H9 (cell line): ENCODE data around the gene PARD3. TPM values are rescaled to one million over a fixed set of nuclear protein-coding genes. Genes with fewer than 3 reads are reported as not detected.
A peak's percentile ranks its signal among the peaks of the same experiment; 100 is the strongest.

Experiments
- DNase-seq: peaks from one replicate; pipeline ENCODE4 v3.0.0-alpha.2; 2017
- H2AFZ ChIP-seq: one replicate; pipeline ENCODE4 v1.6.1; 2013; ENCODE audit warnings: mild to moderate bottlenecking, low read length, control low read depth, moderate library complexity
- H2AK5ac ChIP-seq: 2 replicates; pipeline ENCODE4 v1.6.1; 2013; ENCODE audit warnings: low read length, control low read depth, mixed read lengths; ENCODE audit not compliant: insufficient read length
- H2BK120ac ChIP-seq: one replicate; pipeline ENCODE4 v1.6.1; 2013; ENCODE audit warnings: low read depth, mild to moderate bottlenecking, low read length, control low read depth, inconsistent platforms; ENCODE audit not compliant: poor library complexity, severe bottlenecking
- H2BK12ac ChIP-seq: 2 replicates; pipeline ENCODE4 v1.6.1; 2013; ENCODE audit warnings: low read length, control low read depth, mixed read lengths, low read depth; ENCODE audit not compliant: insufficient read length
- H2BK15ac ChIP-seq: 2 replicates; pipeline ENCODE4 v1.6.1; 2013; ENCODE audit warnings: low read depth, low read length, control low read depth
- H2BK20ac ChIP-seq: one replicate; pipeline ENCODE4 v1.6.1; 2013; ENCODE audit warnings: low read depth, mild to moderate bottlenecking, low read length, control low read depth, inconsistent platforms; ENCODE audit not compliant: poor library complexity, severe bottlenecking
- H2BK5ac ChIP-seq: 2 replicates; pipeline ENCODE4 v1.6.1; 2013; ENCODE audit warnings: low read length, control low read depth, mixed read lengths; ENCODE audit not compliant: insufficient read length
- H3K14ac ChIP-seq: 2 replicates; pipeline ENCODE4 v1.6.1; 2013; ENCODE audit warnings: low read length, control low read depth; ENCODE audit not compliant: insufficient read depth
- H3K18ac ChIP-seq: 2 replicates; pipeline ENCODE4 v1.6.1; 2013; ENCODE audit warnings: low read depth, mild to moderate bottlenecking, mixed read lengths, low read length, control low read depth; ENCODE audit not compliant: insufficient read length
- H3K23ac ChIP-seq: 2 replicates; pipeline ENCODE4 v1.6.1; 2013; ENCODE audit warnings: low read length, control low read depth, mixed read lengths, low read depth; ENCODE audit not compliant: insufficient read length
- H3K23me2 ChIP-seq: 2 replicates; pipeline ENCODE4 v1.6.1; 2013; ENCODE audit warnings: low read depth, mild to moderate bottlenecking, mixed read lengths, low read length, control low read depth; ENCODE audit not compliant: insufficient read length, poor library complexity, severe bottlenecking
- H3K27ac ChIP-seq: 2 replicates; pipeline ENCODE4 v1.5.1; 2013; ENCODE audit warnings: low read length, control low read depth, mixed read lengths, low read depth; ENCODE audit not compliant: insufficient read length
- H3K27me3 ChIP-seq: 2 replicates; pipeline ENCODE4 v1.6.1; 2013; ENCODE audit warnings: low read length, control low read depth, inconsistent platforms; ENCODE audit not compliant: insufficient read depth
- H3K4ac ChIP-seq: 2 replicates; pipeline ENCODE4 v1.6.1; 2013; ENCODE audit warnings: low read depth, mild to moderate bottlenecking, control low read depth, inconsistent platforms, low read length, moderate library complexity
- H3K4me1 ChIP-seq: 2 replicates; pipeline ENCODE4 v1.6.1; 2013; ENCODE audit warnings: low read length, control low read depth, inconsistent platforms; ENCODE audit not compliant: insufficient read depth
- H3K4me2 ChIP-seq: 2 replicates; pipeline ENCODE4 v1.6.1; 2013; ENCODE audit warnings: low read length, control low read depth, mixed read lengths; ENCODE audit not compliant: insufficient read length, insufficient read depth
- H3K56ac ChIP-seq: 2 replicates; pipeline ENCODE4 v1.6.1; 2013; ENCODE audit warnings: low read depth, mild to moderate bottlenecking, mixed read lengths, low read length, control low read depth; ENCODE audit not compliant: insufficient read length
- H3K79me1 ChIP-seq: 2 replicates; pipeline ENCODE4 v1.6.1; 2013; ENCODE audit warnings: low read depth, mild to moderate bottlenecking, moderate library complexity, low read length, control low read depth, inconsistent platforms; ENCODE audit not compliant: insufficient read depth, poor library complexity, severe bottlenecking
- H3K79me2 ChIP-seq: 2 replicates; pipeline ENCODE4 v1.6.1; 2013; ENCODE audit warnings: low read length, control low read depth, inconsistent platforms; ENCODE audit not compliant: insufficient read depth
- H3K9ac ChIP-seq: 2 replicates; pipeline ENCODE4 v1.6.1; 2013; ENCODE audit warnings: low read length, control low read depth, mixed read lengths; ENCODE audit not compliant: insufficient read length; ENCODE audit errors: extremely low read depth
- H3K9me3 ChIP-seq: one replicate; pipeline ENCODE4 v1.6.1; 2013; ENCODE audit warnings: low read depth, low read length, inconsistent platforms; ENCODE audit not compliant: control insufficient read depth
- H3T11ph ChIP-seq: one replicate; pipeline ENCODE4 v1.6.1; 2013; ENCODE audit warnings: mild to moderate bottlenecking, low read length, control low read depth, inconsistent platforms
- H4K20me1 ChIP-seq: one replicate; pipeline ENCODE4 v1.6.1; 2013; ENCODE audit not compliant: control insufficient read depth, insufficient read length, insufficient read depth
- H4K5ac ChIP-seq: 2 replicates; pipeline ENCODE4 v1.6.1; 2013; ENCODE audit warnings: low read depth, mild to moderate bottlenecking, mixed read lengths, low read length, control low read depth; ENCODE audit not compliant: insufficient read length
- H4K8ac ChIP-seq: replicated peaks from 2 replicates; pipeline ENCODE4 v1.6.1; 2013; ENCODE audit warnings: low read length, control low read depth, mixed read lengths, low read depth; ENCODE audit not compliant: insufficient read length
- H4K91ac ChIP-seq: 2 replicates; pipeline ENCODE4 v1.6.1; 2013; ENCODE audit warnings: low read depth, mild to moderate bottlenecking, moderate library complexity, mixed read lengths, low read length, control low read depth; ENCODE audit not compliant: insufficient read length
- H3K27ac Mint-ChIP-seq, 3 experiments: 2 replicates in 2 of 3; 3 replicates in 1 of 3; pipeline ENCODE4 v1.8.0; 2020 to 2021; ENCODE audit warnings: mixed read lengths in 3 of 3, mild to moderate bottlenecking in 1 of 3, moderate library complexity in 1 of 3
- H3K27me3 Mint-ChIP-seq: 2 replicates; pipeline ENCODE4 v1.8.0; 2021; ENCODE audit warnings: low read depth, mild to moderate bottlenecking, moderate library complexity, mixed read lengths
- H3K36me3 Mint-ChIP-seq, 3 experiments: 2 replicates in 2 of 3; 3 replicates in 1 of 3; pipeline ENCODE4 v1.8.0; 2020 to 2021; ENCODE audit warnings: low read depth in 3 of 3, mixed read lengths in 3 of 3; ENCODE audit not compliant: insufficient read depth in 1 of 3
- H3K4me1 Mint-ChIP-seq, 2 experiments: 2 replicates each; pipeline ENCODE4 v1.8.0; 2020; ENCODE audit warnings: mixed read lengths in 2 of 2
- H3K4me3 Mint-ChIP-seq, 2 experiments: 2 replicates in 1 of 2; 3 replicates in 1 of 2; pipeline ENCODE4 v1.8.0; 2020 to 2021; ENCODE audit warnings: mild to moderate bottlenecking in 2 of 2, mixed read lengths in 2 of 2, moderate library complexity in 1 of 2
- H3K9me3 Mint-ChIP-seq, 2 experiments: 2 replicates in 1 of 2; 3 replicates in 1 of 2; pipeline ENCODE4 v1.8.0; 2020; ENCODE audit warnings: mild to moderate bottlenecking in 2 of 2, mixed read lengths in 2 of 2, moderate library complexity in 1 of 2
- WGBS: extraction: QIAGEN DNeasy Blood & Tissue Kit; methylation state at CpG from one replicate; pipeline ENCODE4 v1.1.7; 2013; ENCODE audit warnings: missing lambda C conversion rate, low lambda C conversion rate, mixed read lengths; ENCODE audit not compliant: insufficient read length; ENCODE audit errors: extremely low coverage; 5-methylcytosine and 5-hydroxymethylcytosine counted together
- total RNA-seq: library from RNA; stranded (reverse); gene quantifications from 2 replicates; pipeline ENCODE4 v1.2.1, GENCODE V29; 2021
- TF ChIP-seq, protein P1 (sequence below): fragments of 200-600 bp; sonication (generic); conservative IDR thresholded peaks from 3 replicates; pipeline ENCODE4 v1.8.0; 2021; ENCODE audit warnings: antibody characterized with exemption, mild to moderate bottlenecking

The PARD3 gene
- total RNA-seq, 1 experiment from 2014 or later, result 44.7 TPM

DNA sequence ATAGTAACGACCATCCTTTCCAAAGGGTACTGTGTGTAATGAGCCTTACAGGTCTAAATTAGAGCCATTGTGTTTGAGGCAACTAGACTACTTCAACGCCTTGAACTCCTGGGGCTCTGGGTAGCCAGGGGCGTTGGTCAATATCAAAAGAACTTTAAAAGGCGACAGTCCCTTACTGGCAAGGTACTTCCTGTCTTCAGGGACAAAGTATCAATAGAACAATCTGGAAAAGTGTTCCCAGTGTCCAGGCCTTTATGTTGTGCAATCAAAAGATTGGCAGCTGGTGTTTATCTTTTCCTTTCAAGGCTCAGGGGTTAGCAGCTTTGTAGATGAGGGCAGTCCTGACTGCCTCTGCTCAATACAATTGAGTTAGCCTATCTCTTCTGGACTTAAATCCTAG, 284.3 kb downstream of the PARD3 start:
- H3K79me2 ChIP-seq, result peaks cover 2% of the 10 kb centered on the region; the same call in 1 of the 2 replicates
- H3K4me1 Mint-ChIP-seq, result peaks cover 43 to 49% of the 10 kb centered on the region in 2 experiments
- H2BK15ac ChIP-seq, result no peak overlapping the region

More for the DNA sequence above, 284.3 kb downstream of the PARD3 start:
- no peaks in the 10 kb centered on the region for H3K27me3 ChIP-seq
- H2BK12ac ChIP-seq, result no peak overlapping the region
- no peak for DNase-seq
- WGBS, result no CpG with 5 or more reads among the region's 4 CpGs
- H4K20me1 ChIP-seq, result no peaks in the 10 kb centered on the region
- no peak overlapping the region for H3K4me2 ChIP-seq
- no peak overlapping the region for H3K18ac ChIP-seq
- H3K27ac ChIP-seq, result no peak overlapping the region
- H3K56ac ChIP-seq, result no peak overlapping the region
- H2BK120ac ChIP-seq, result no peak overlapping the region
- no peak overlapping the region for H2AFZ ChIP-seq
- H3K9ac ChIP-seq, result no peak overlapping the region
- TF ChIP-seq, protein P1, sequence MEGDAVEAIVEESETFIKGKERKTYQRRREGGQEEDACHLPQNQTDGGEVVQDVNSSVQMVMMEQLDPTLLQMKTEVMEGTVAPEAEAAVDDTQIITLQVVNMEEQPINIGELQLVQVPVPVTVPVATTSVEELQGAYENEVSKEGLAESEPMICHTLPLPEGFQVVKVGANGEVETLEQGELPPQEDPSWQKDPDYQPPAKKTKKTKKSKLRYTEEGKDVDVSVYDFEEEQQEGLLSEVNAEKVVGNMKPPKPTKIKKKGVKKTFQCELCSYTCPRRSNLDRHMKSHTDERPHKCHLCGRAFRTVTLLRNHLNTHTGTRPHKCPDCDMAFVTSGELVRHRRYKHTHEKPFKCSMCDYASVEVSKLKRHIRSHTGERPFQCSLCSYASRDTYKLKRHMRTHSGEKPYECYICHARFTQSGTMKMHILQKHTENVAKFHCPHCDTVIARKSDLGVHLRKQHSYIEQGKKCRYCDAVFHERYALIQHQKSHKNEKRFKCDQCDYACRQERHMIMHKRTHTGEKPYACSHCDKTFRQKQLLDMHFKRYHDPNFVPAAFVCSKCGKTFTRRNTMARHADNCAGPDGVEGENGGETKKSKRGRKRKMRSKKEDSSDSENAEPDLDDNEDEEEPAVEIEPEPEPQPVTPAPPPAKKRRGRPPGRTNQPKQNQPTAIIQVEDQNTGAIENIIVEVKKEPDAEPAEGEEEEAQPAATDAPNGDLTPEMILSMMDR, result no peak
- no peak overlapping the region for H4K5ac ChIP-seq
- no peaks in the 10 kb centered on the region for H3K27me3 Mint-ChIP-seq
- H2AK5ac ChIP-seq, result no peak overlapping the region
- no peaks in the 10 kb centered on the region for H3K9me3 Mint-ChIP-seq
- no peaks in the 10 kb centered on the region for H3K9me3 ChIP-seq
- no peak overlapping the region for H3K4ac ChIP-seq
- no peak overlapping the region for H2BK20ac ChIP-seq
- no peak overlapping the region for H2BK5ac ChIP-seq
- H3K79me1 ChIP-seq, result no peaks in the 10 kb centered on the region
- H3K36me3 Mint-ChIP-seq, result peaks cover 0 to 5% (median 0%) of the 10 kb centered on the region in 3 experiments; a peak in 2 of 7 replicates
- no peak overlapping the region for H3K14ac ChIP-seq
- H3K23ac ChIP-seq, result no peak overlapping the region
- no peaks in the 10 kb centered on the region for H3K23me2 ChIP-seq
- H4K91ac ChIP-seq, result no peak overlapping the region
- peaks cover 13% of the 10 kb centered on the region; the same call in 1 of the 2 replicates for H3K4me1 ChIP-seq
- H3K27ac Mint-ChIP-seq, result peak overlapping the region in 1 of 3 experiments; percentile 30; a peak in 1 of 7 replicates
- H3K4me3 Mint-ChIP-seq, result no peak overlapping the region
- no peak overlapping the region for H4K8ac ChIP-seq
- H3T11ph ChIP-seq, result no peak overlapping the region
